K562 (cell line): ENCODE results near the gene NFIC. TPM values are rescaled to one million over a fixed set of nuclear protein-coding genes. Genes with fewer than 3 reads are reported as not detected.
A peak's percentile ranks its signal among the peaks of the same experiment; 100 is the strongest.

ENCODE experiments used
- ASH1L ChIP-seq: fragments of 450-650 bp; IDR thresholded peaks from 2 replicates; pipeline ENCODE4 v1.6.1; 2018; ENCODE audit warnings: borderline replicate concordance, mild to moderate bottlenecking, low read depth; ENCODE audit not compliant: partially characterized antibody
- BRD9 ChIP-seq: fragments of 450-650 bp; IDR thresholded peaks from 2 replicates; pipeline ENCODE4 v1.6.1; 2018; ENCODE audit warnings: low read depth; ENCODE audit not compliant: partially characterized antibody
- CEBPG ChIP-seq, 3 experiments: fragments of 200-800 bp in 1 of 3; sonication (Bioruptor generic) in 1 of 3; sonication (generic) in 1 of 3; formaldehyde crosslinking in 1 of 3; IDR thresholded peaks in 2 of 3; conservative IDR thresholded peaks in 1 of 3; 2 replicates each; pipeline versions ENCODE4 v1.6.1 to v1.8.0; 2016 to 2022; ENCODE audit warnings: missing compliant biosample characterization in 2 of 3, missing genetic modification characterization in 2 of 3, mild to moderate bottlenecking in 1 of 3, missing genetic modification reagents in 1 of 3
- ESRRA ChIP-seq: fragments of 450-650 bp; IDR thresholded peaks from 2 replicates; pipeline ENCODE4 v1.6.1; 2014; ENCODE audit warnings: low read depth, mild to moderate bottlenecking, moderate library complexity, borderline replicate concordance
- KDM1A ChIP-seq, 2 experiments: fragments of 450-650 bp; IDR thresholded peaks; 2 replicates each; pipeline ENCODE4 v1.6.1; 2016; ENCODE audit warnings: mild to moderate bottlenecking in 2 of 2
- MCM7 ChIP-seq, 2 experiments: fragments of 450-650 bp; IDR thresholded peaks; 2 replicates each; pipeline ENCODE4 v1.6.1; 2016 to 2018
- NFYB ChIP-seq: IDR thresholded peaks from 2 replicates; pipeline ENCODE4 v1.6.1; 2011; ENCODE audit warnings: mild to moderate bottlenecking, moderate library complexity; ENCODE audit not compliant: insufficient read length; ENCODE audit errors: extremely low read depth
- PTBP1 ChIP-seq: fragments of 200-400 bp; formaldehyde crosslinking; IDR thresholded peaks from 2 replicates; pipeline ENCODE4 v1.6.1; 2017; ENCODE audit warnings: low read depth, low read length
- SRSF1 ChIP-seq: fragments of 200-400 bp; formaldehyde crosslinking; IDR thresholded peaks from 2 replicates; pipeline ENCODE4 v1.6.1; 2017; ENCODE audit warnings: mild to moderate bottlenecking, low read depth, low read length, moderate library complexity
- ZBTB34 ChIP-seq: fragments of 250-450 bp; sonication (Bioruptor Pico); IDR thresholded peaks from 2 replicates; pipeline ENCODE4 v1.8.0; 2021; ENCODE audit warnings: mild to moderate bottlenecking, moderate library complexity
- ZFP91 ChIP-seq: sonication (generic); formaldehyde crosslinking; IDR thresholded peaks from 2 replicates; pipeline ENCODE4 v1.8.0; 2022; ENCODE audit warnings: mild to moderate bottlenecking, missing genetic modification reagents
- ZNF140 ChIP-seq: fragments of 250-450 bp; sonication (Bioruptor Pico); IDR thresholded peaks from 2 replicates; pipeline ENCODE4 v1.8.0; 2021; ENCODE audit warnings: moderate library complexity, mild to moderate bottlenecking, inconsistent platforms
- ZNF23 ChIP-seq: fragments of 250-450 bp; sonication (Bioruptor Pico); IDR thresholded peaks from 2 replicates; pipeline ENCODE4 v1.4.0; 2020; ENCODE audit warnings: mild to moderate bottlenecking
- ZNF263 ChIP-seq: sonication (generic); formaldehyde crosslinking; IDR thresholded peaks from 2 replicates; pipeline ENCODE4 v1.8.0; 2022; ENCODE audit warnings: mild to moderate bottlenecking, missing genetic modification reagents, borderline replicate concordance
- ZNF589 ChIP-seq: fragments of 200-800 bp; sonication (Bioruptor generic); IDR thresholded peaks from 2 replicates; pipeline ENCODE4 v1.6.1; 2016; ENCODE audit warnings: low read depth, missing genetic modification characterization, missing compliant biosample characterization
- ZNF740 ChIP-seq, 3 experiments: fragments of 200-800 bp in 1 of 3; sonication (Bioruptor generic) in 1 of 3; sonication (generic) in 1 of 3; formaldehyde crosslinking in 1 of 3; IDR thresholded peaks; 2 replicates each; pipeline versions ENCODE4 v1.6.1 to v1.8.0; 2016 to 2022; ENCODE audit warnings: mild to moderate bottlenecking in 2 of 3, missing compliant biosample characterization in 2 of 3, missing genetic modification characterization in 2 of 3, missing genetic modification reagents in 1 of 3
- ZNF75A ChIP-seq: fragments of 450-650 bp; formaldehyde crosslinking; IDR thresholded peaks from 2 replicates; pipeline ENCODE4 v1.4.0; 2020; ENCODE audit warnings: mild to moderate bottlenecking
- polyA plus RNA-seq, 8 experiments: library from polyadenylated mRNA; depleted of rRNA in 4 of 8; stranded (reverse) in 5 of 8; unstranded in 3 of 8; fragments of >200 nt; fragmentation: Nextera tagmentation in 2 of 8; fragmentation: Illumina TruSeq in 1 of 8; extraction: Ambion mirVana in 2 of 8; extraction: Trizol in 1 of 8; gene quantifications; 2 replicates each; pipeline versions ENCODE4 v1.2.1 to v1.2.3, GENCODE V29; 2011 to 2014; ENCODE audit warnings: inconsistent platforms in 1 of 8, missing spikeins in 1 of 8
- total RNA-seq, 7 experiments: library from RNA; depleted of rRNA in 6 of 7; stranded (reverse); fragments of >200 nt in 6 of 7; fragmentation: Illumina TruSeq in 2 of 7; extraction: Trizol in 2 of 7; gene quantifications; 2 replicates each; pipeline versions ENCODE4 v1.2.1 to v1.2.3, GENCODE V29; 2011 to 2021; ENCODE audit warnings: low replicate concordance in 1 of 7

NFIC gene
- total and polyA plus RNA-seq, 9 of the 15 experiments (the other 6 are each of a cell fraction or from before 2014, with no cell fraction given) = 0.71 to 62.1 (median 6.9) TPM

GRCh38 chr19:3343619-3344502 is 22.5 kb upstream of the NFIC start (continued):
- TF ChIP-seq ESRRA = no peak
- TF ChIP-seq ZNF75A (CRISPR knock-in tag) = no peak
- TF ChIP-seq ZNF589 (CRISPR knock-in tag) = no peak
- no peak for TF ChIP-seq ZNF740 (CRISPR knock-in tag; IDR thresholded peaks at IDR 0.05)
- 0 out of 4 replicates have a peak, but pooled peaks of 1 of the 2 experiments have one; percentile 39 for TF ChIP-seq ZNF740 (tag; IDR thresholded peaks at IDR 0.05)
- no peak for TF ChIP-seq SRSF1
- TF ChIP-seq BRD9 = peak; percentile 86
- TF ChIP-seq ASH1L = peak; percentile 90
- peak; percentile 58 to 90; a peak in 3 of 4 replicates for TF ChIP-seq KDM1A (IDR thresholded peaks at IDR 0.05)
- TF ChIP-seq ZNF140 (CRISPR knock-in tag) = no peak
- TF ChIP-seq CEBPG (CRISPR knock-in tag; IDR thresholded peaks at IDR 0.05) = no peak
- TF ChIP-seq CEBPG (tag; conservative IDR thresholded peaks at IDR 0.05 in 1 of 2, IDR thresholded peaks at IDR 0.05 in 1 of 2) = peak; percentile 24 to 60; a peak in 1 of 4 replicates
- TF ChIP-seq ZFP91 (CRISPR knock-in tag) = no peak
- no peak for TF ChIP-seq ZBTB34 (CRISPR knock-in tag)
- TF ChIP-seq NFYB = peak; percentile 99
- peak; percentile 81; the same call in 1 of the 2 replicates for TF ChIP-seq PTBP1
- no peak for TF ChIP-seq ZNF263 (CRISPR knock-in tag)
- no peak for TF ChIP-seq MCM7 (IDR thresholded peaks at IDR 0.05)
- no peak for TF ChIP-seq ZNF23 (CRISPR knock-in tag)
